ENCODE data around the gene KRTAP10-9.

DNA sequence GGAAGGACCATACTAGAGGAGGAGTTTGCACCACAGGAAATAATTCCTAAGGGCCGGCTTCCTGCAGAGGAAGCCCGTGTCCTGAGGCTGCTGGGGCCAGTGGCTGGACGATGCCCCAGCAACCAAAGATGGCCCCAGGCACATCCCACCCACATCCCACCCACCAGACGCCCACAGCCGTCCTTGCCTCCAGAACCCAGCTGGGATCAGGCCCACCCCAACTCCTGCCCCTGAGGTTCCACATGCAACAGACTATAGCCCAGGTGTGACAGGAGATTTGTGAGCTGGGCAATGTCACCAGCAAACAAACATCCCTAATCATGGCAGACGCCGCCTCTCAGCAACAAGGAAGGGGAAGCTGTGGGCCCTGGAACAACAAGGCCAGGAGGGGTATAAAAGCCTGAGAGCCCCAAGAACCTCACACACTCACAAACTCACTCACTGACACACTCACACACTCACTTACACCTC is at the start of gene KRTAP10-9:
- TF ChIP-seq POLR2A (IDR thresholded peaks at IDR 0.05; ENCODE audit: low read depth) = no peak
- TF ChIP-seq, protein P1, sequence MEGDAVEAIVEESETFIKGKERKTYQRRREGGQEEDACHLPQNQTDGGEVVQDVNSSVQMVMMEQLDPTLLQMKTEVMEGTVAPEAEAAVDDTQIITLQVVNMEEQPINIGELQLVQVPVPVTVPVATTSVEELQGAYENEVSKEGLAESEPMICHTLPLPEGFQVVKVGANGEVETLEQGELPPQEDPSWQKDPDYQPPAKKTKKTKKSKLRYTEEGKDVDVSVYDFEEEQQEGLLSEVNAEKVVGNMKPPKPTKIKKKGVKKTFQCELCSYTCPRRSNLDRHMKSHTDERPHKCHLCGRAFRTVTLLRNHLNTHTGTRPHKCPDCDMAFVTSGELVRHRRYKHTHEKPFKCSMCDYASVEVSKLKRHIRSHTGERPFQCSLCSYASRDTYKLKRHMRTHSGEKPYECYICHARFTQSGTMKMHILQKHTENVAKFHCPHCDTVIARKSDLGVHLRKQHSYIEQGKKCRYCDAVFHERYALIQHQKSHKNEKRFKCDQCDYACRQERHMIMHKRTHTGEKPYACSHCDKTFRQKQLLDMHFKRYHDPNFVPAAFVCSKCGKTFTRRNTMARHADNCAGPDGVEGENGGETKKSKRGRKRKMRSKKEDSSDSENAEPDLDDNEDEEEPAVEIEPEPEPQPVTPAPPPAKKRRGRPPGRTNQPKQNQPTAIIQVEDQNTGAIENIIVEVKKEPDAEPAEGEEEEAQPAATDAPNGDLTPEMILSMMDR (IDR thresholded peaks at IDR 0.05) = no peak
